H54 (cell line): Measurements from ENCODE around the gene MYO7A.

Experiments used
- DNase-seq: peaks from one replicate; pipeline ENCODE4 v3.0.0; 2011; ENCODE audit warnings: low spot score, mixed read lengths; ENCODE audit not compliant: insufficient read length
- FAIRE-seq: peaks from 3 replicates; lab custom pipeline; 2011; peaks lifted over from hg19 to GRCh38; lab: Jason Lieb, UNC
- POLR2A ChIP-seq: IDR thresholded peaks from 2 replicates; pipeline ENCODE4 v1.6.1; 2011; ENCODE audit warnings: low read depth, mild to moderate bottlenecking, low read length

The MYO7A gene

DNA sequence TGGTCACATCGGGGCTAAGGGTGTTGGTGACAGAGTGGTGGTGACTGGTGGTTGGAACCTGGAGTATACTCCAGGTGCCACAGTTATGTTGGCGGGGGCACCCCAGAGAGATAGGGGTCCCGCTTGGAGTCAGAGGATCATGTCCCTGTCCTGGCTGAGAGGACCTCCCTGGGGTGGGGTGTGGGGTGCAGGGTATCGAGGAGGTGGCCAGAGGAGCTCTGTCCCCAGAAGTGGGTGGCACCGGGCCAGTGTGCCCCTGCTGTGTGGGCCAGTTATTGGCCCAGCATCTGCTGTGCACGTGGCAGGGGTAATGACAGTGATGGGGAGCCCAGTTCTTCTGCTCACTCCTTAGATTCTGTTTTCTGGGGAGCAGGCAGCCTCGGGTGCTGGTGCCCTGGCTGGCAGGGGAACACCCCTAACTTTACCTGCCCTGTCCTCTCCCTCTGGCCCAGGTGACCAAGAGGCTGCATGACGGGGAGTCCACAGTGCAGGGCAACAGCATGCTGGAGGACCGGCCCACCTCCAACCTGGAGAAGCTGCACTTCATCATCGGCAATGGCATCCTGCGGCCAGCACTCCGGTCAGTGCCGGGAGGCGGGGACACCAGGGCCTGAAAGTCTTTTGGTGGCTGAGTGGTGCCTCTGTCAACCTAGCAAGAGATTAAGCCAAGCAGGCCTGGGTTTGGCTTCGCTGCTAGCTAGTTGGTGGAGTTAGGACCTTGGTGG, 56.3 kb downstream of the MYO7A start:
- TF ChIP-seq POLR2A, result no peak
- no peak for DNase-seq
- FAIRE-seq, result no peak

DNA sequence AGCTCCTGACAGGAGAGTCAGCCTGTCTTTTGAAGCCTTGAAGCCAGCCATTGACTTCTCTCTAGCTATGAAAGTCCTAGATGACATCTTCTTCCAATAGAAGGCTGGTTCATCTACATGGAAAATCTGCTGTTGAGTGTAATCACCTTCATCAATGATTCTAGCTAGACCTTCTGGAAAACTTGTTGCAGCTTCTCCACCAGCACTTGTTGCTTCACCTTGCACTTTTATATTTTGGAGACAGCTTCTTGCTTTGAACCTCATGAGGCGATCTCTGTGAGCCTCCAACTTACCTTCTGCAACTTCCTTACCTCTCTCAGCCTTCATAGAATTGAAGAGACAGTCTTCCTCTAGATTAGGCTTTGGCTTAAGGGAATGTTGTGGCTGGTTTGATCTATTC, 58.3 kb downstream of the MYO7A start:
- DNase-seq (no peak), FAIRE-seq (no peak)
- no peak for TF ChIP-seq POLR2A

DNA sequence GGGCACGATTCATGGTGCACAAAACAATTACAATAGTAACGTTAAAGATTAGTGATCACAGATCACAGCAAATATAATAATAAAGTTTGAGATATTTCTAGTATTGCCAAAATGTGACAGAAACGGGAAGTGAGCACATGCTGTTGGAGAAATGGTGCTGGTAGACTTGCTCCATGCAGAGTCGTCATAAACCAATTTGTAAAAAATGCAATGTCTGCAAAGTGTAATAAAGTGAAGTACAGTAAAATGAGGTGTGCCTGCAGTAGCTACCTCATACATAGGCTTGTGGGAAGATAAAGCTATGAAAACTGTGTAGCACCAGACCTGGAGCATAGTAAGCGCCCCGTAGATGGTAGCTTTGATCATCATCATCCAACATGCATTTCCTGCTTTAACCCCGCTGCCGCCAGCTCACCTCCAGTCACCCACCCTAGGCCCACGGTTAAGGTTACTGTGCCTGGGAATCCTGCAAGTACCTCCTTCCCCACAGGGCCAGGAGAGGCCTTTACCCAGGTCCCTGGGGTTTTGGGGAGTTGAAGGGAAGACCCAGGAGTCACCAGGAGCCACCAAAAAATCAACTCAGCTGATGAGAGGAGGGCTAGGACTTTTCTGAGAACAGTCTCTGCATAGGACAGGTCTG, 59.2 kb downstream of the MYO7A start:
- DNase-seq, result no peak
- TF ChIP-seq POLR2A, result no peak
- FAIRE-seq, result no peak

DNA sequence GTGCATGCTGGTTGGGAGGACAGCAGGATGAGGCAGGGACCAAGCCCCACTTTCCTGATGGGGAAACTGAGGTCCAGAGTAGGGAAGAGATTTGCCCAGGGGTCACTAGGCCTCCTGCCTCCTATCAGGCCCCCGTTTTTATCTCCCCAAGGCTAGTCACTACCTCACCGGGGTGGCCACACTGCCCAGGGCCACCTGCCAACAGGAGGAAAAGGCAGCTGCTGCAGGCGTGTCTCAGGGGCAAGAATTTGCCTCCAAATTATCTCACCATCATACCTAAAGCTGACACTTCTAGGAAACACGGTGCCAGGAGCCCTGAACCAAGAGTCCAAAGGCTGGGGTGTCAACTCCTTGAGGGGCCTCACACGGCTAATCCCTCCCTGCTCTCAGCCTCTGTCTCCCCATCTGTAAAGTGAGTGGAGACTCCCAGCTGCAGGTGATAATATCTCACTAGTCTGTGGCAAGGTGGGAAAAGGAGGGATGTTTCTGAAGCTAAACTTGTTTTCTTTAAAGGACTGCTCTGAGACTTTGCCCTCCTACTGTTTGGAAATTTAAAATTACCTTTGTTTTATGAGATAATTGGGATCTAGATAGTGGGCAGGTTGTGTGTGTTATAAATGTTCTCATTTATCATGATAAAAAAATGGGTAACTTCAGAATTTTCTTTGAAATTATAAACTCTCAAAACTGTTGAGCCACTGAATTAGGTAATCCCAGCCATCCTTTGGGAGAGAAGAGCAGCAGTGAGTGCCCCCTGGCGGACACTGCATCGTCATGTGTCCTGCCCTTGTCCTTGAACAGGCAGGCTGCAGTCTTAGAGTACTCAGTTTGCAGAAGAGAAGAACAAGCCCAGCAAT, 60.0 kb downstream of the MYO7A start:
- FAIRE-seq, result no peak
- no peak for TF ChIP-seq POLR2A
- DNase-seq, result peak; percentile 91

DNA sequence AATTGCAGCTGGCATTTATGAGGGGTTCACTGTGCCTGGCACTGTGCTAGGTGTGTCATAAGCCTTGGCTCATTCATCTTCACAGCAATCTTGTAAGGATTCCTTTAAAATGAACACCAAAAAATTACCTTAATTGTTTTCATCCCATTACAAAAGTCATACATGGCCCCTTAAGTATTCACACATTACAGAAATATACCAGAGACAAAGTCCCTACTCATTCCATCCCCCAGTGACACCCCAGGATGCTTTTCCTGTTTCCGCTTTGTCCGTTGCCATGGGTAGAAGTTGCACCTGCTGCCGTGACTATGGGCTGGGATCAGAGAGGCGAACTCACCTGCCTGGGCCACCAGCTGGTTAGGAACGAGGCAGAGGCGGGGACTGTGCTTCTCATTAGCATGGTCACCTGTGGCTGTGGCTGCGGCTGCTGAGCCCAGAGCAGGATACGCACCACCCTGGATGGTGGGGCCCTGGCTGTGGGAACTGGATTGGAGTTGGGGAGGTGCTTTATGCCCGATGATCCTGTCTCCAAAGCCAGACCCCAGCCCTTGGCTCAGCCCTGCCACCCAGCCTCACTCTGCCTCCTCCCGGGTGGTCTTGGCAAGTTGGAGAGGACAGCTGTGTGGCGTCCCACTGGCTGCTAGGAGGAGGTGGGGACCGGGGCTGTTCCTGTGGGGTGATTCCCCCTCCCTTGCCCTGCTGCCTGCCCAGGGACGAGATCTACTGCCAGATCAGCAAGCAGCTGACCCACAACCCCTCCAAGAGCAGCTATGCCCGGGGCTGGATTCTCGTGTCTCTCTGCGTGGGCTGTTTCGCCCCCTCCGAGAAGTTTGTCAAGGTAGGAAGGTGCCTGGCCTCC, 60.8 kb downstream of the MYO7A start:
- DNase-seq, result no peak
- FAIRE-seq, result no peak
- no peak for TF ChIP-seq POLR2A

DNA sequence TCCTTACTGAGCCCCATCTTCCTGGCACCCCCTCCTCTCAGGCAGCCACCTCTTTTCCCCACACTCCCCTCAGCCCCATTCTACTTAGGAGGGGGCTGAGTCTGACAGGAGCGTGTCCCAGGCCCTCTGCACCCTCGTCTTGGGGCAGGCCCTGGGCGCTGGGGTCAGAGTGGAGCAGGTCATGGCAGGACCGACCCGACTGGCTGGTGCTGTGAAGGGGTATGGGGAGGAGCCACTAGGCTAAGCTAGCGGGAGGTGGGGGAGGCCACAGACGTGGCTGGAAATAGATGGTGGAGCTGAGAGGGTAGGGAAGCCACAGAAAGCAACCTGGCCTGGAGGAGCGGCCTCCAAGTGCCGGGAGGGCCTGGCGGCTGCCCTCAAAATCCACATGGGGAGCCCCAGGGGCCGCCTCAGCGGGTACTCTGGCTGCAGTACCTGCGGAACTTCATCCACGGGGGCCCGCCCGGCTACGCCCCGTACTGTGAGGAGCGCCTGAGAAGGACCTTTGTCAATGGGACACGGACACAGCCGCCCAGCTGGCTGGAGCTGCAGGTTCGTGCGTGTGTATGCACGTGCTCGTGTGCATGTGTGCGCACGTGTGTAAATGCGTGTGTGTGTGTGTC, 61.7 kb downstream of the MYO7A start:
- TF ChIP-seq POLR2A, result no peak
- FAIRE-seq (no peak), DNase-seq (no peak)

DNA sequence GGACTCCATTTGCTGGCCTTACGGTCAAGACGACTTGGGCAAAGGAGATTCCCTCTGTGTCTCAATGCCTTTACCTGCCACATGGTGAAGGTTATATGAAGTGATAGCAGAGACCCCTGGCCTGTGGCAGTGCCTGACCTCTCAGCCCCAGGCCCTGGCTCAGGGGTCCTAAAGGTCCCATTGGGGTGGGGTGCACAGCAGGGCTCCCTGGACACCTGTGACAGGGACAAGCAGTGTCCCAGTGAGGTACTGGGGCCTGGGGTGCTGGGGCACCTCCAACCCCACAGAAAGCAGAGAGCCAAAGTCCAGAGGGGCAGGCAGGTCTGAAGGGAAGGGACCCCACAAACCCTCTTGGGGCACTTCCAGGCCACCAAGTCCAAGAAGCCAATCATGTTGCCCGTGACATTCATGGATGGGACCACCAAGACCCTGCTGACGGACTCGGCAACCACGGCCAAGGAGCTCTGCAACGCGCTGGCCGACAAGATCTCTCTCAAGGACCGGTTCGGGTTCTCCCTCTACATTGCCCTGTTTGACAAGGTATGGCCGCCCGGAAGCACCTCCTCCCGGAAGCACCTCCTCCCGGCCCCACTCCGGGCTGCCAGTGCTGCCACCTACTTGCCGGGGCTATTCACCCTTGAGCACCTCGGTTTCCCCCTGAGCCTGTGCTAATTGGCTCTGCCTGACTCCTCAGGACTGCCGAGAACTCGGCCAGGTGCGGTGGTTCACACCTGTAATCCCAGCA, 62.5 kb downstream of the MYO7A start:
- DNase-seq (no peak), FAIRE-seq (no peak)
- no peak for TF ChIP-seq POLR2A

DNA sequence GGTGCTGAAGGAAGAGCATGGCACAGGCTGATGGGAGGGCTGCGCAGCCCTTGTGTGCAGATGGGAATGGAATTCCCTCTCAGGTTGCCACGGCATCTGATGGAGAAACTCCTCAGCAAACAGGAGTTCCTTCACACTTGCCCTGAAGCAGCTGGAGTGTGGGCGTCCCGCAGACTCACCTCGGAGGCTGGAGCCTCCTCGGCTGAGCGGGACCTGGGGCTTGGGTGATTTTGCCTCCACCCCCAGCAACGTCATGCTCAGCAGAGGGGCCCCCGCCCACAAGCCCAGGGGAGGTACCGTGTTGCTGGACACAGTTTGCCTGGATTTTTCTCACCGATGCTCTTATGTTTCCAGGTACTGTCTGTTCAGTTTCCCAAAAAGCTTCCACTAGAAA, 63.4 kb downstream of the MYO7A start:
- no peak for DNase-seq
- no peak for TF ChIP-seq POLR2A
- no peak for FAIRE-seq

DNA sequence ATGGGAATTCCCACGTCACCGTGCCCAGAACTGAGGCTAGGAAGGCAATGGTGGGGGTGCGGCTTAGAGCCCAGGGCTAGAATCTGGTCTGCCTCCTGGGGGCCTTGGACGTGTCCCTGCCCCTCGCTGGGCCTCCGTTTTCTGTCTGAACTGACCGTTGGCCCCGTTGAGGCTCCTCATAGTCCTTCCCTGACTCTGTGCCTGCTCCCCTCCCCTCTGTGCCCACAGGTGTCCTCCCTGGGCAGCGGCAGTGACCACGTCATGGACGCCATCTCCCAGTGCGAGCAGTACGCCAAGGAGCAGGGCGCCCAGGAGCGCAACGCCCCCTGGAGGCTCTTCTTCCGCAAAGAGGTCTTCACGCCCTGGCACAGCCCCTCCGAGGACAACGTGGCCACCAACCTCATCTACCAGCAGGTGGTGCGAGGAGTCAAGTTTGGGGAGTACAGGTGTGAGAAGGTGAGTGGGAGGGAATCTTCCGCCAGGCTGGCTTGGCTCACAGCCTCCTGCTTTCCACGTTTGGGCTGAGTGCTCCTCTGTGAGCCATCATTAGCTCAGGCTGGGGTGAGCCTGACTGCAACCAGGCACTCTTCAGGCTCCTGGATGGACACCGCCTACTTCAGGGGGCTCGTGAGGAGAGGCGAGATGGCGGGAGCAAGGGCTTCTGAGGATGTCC, 63.9 kb downstream of the MYO7A start:
- no peak for DNase-seq

DNA sequence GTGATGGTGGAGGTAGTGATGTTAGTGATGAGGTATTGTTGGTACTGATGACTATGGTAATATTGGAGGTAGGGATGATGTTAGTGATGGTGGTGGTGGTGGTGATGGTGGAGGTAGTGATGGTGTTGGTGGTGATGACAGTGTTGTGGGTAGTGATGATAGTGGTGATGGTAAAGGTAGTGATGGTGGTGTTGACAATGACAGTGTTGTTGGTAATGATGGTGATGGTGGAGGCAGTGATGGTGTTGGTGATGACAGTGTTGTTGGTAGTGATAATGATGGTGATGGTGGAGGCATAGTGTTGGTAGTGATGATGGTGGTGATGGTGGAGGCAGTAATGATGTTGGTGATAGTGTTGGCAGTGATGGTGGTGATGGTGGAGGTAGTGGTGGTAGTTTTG, 65.1 kb downstream of the MYO7A start:
- DNase-seq, result no peak
- TF ChIP-seq POLR2A, result no peak
- FAIRE-seq, result no peak

More for the DNA sequence above, 63.9 kb downstream of the MYO7A start:
- FAIRE-seq, result no peak
- no peak for TF ChIP-seq POLR2A

DNA sequence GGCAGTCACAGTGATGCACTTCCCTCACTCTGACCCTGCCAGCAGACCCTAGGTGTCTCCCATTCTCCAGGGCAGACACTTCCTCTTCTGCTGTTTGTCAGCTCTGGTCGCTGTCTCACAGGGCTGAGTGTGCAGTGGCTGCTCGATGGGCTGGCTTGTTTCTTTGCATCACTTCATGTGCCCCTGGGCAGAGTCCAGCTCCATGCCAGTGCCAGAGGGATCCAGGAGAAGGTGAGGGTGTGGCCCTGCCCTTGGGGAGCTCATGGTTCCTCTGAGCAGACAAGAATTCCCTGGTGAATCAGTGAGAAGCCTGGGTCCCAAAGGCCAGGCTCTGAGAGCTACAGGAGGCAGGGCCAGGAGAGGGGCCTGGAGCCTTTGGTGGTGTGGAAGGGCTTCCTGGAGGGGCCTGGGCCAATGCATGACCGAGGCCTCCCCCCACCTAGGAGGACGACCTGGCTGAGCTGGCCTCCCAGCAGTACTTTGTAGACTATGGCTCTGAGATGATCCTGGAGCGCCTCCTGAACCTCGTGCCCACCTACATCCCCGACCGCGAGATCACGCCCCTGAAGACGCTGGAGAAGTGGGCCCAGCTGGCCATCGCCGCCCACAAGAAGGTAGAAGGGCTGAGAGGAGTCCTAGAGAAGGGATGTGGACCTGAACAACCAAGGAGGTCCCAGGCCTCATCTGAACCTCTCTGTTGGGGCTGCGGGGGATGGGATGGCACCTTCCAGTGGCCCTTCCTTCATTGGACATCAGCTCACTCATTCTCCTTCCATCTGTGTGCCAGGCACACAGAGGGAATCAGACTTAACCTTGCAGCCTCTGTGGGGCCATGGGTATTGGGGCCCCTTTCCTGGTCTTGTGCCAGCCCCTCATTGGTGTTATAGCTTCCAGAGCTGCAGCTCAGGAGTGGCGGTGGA, 66.1 kb downstream of the MYO7A start:
- DNase-seq, result no peak
- FAIRE-seq, result no peak
- TF ChIP-seq POLR2A, result no peak
